Stimulated activated CD8-positive, alpha-beta memory T cell treated with anti-CD3 and anti-CD28 coated beads, Interleukin-4, amount 100 ng/mL, for 48 hours (primary cell): Measurements from ENCODE around the gene NPAS2.
A peak's percentile ranks its signal among the peaks of the same experiment; 100 is the strongest.

Source experiments
- DNase-seq: peaks from one replicate; pipeline ENCODE4 v3.0.0-alpha.2; 2020

The NPAS2 gene

DNA sequence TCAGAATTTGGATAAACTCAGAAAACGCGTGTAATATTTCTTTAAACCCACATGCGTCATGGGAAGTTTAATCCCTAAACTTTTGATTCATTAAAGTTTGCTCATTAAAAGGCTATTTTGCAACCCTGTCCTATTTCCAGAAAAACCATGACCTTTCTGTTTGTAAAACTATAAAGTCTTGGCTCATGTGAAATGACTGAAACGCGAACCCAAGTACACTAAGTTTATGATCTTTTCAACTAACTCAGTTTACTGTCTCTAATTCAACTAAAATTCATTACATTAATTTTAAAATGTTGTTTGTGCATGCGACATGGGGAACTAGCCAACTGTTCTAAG is 178.3 kb downstream of the NPAS2 start:
- DNase-seq: no peak

DNA sequence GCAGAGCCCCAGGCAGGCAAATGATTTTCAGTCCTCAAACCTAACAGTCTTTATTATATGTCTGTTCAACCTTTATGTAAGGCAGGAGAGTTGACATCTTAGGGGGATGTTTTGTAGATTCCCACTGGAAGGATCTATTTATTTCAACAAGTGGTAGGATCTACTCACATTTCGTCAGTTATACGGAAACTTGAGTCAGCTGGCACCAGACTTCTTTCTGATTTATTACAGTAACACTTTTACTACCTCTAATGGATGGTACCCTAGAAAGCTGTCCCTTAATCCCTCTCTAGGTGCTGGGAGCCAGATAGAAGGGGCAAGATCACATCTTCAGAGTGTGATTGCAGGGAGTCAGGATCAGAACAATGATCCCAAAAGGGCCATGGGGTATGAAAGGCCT is 180.1 kb downstream of the NPAS2 start:
- no peak for DNase-seq

GRCh38 chr2:101001691-101002561 is 182.0 kb downstream of the NPAS2 start, which contains the start of gene RPL31:
Gene RPL31 (plus strand): TSS chr2:101002289. CDS start chr2:101002702, 413 bp downstream.
- peak; percentile 96 for DNase-seq

- peak; percentile 61 for DNase-seq
Observed at GRCh38 chr2:101002562-101003277, 182.8 kb downstream of the NPAS2 start.

- DNase-seq: no peak
Observed at GRCh38 chr2:101003278-101003775, 183.4 kb downstream of the NPAS2 start.

DNA sequence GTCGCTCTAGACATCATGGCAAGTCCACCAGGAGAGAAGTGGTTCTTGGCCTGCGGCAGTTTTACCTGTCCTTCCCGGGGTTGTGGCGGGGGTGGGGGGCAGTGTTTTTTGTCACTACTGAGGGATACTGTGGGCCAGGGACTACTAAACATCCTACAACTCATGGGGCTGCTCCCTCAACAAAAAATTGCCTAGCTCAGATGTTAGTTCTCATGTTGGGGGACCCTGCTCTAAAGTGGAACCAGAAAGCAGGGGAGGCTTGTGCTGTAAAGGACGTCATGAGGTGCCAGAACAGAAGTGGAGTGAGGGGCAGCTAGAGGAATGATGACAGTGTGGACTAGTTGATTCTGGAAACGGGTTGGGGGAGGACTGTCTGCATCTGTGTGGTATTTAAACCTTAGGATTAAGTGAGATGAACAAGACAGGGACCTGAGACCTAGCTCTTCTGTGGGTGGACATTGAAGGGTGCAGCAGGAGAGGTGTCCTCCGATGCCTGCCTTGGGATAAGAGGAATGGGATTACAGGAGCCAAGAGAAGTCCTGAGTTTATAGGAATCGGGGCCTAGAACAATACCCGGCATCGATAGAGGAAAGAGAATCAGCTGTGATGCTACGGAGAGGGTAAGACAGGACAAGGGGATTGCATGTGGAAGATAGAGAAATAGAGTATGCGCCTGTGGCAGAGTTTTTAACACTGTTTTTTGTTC is 184.8 kb downstream of the NPAS2 start:
- no peak for DNase-seq

GRCh38 chr2:101006065-101006715 is 186.3 kb downstream of the NPAS2 start:
- no peak for DNase-seq

- no peak for DNase-seq
Observed at GRCh38 chr2:101007415-101008345, 187.7 kb downstream of the NPAS2 start.

DNA sequence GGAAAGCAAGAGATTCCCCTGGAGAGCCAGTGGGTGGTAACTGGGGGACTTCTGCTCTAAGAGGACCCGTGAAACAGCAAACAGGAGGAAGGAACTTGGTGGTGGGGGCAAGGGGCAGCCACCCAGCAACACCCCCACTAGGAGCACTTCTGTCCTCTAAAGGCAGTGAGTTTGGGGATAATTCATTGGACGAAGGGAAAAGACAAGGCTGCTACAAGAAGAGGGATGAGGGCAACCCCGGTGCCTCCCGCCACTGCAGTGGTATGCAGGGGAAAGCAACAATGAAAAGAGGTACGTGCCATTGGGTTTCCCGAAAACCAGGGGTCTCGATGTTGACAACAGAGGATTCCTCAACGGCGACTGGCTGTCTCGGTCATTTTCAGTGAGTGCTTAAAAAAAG is 191.2 kb downstream of the NPAS2 start:
- no peak for DNase-seq

GRCh38 chr2:101012054-101012705 is 192.2 kb downstream of the NPAS2 start:
- DNase-seq: no peak

- peak; percentile 61 for DNase-seq
Observed at GRCh38 chr2:101012706-101013181, 192.8 kb downstream of the NPAS2 start.

DNA sequence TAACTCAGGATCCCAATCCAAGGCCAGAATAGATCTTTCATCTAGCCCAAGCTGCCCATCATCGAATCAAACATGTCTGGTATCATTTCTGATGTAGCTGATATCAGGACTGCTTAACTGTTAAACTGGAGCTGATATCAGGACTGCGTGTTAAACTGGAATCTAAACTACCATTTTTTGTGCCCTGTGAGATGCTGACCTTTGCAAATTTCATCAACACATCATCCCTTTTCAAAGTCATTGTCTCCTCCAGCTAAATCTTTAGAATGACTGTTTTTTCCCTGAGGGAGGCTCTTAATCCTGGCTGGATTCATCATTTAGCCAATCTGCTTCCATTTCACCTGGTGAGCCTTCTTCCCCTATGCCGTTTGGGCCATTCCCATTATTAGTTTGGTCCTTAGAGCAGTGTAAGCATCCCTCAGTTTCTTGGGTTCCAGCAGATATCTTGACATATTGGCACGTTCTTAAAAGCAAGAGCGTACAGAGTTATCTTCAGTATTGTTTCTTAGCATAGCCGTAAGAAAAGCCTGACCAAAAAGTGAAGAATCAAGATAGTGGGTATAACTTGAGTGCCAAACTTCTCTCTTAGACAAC is 194.4 kb downstream of the NPAS2 start:
- DNase-seq: no peak

- DNase-seq: no peak
Observed at GRCh38 chr2:101017371-101017770, 197.4 kb downstream of the NPAS2 start.

DNA sequence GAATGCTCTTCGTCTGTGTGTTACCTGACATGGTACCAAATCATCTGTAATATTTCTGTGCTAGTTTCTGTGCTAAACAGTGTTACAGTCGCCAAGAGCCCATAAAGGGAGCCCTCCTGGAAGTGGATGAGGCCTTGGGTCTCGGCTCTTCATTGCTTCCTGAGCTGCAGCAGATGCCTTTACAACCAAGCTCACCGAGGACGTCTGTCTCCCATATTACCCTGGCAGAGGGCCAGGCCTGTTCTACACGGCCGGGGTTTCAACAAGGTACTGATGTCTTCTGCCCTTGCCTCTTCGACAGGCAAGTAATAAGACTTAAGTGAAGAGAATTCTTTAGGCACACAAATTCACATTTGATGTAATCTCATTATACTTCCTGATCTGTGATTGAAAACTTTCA is 199.0 kb downstream of the NPAS2 start:
- no peak for DNase-seq

- no peak for DNase-seq
Observed at GRCh38 chr2:101022221-101022620, 202.3 kb downstream of the NPAS2 start.

GRCh38 chr2:101023327-101024107 is 203.6 kb downstream of the NPAS2 start:
- no peak for DNase-seq

DNA sequence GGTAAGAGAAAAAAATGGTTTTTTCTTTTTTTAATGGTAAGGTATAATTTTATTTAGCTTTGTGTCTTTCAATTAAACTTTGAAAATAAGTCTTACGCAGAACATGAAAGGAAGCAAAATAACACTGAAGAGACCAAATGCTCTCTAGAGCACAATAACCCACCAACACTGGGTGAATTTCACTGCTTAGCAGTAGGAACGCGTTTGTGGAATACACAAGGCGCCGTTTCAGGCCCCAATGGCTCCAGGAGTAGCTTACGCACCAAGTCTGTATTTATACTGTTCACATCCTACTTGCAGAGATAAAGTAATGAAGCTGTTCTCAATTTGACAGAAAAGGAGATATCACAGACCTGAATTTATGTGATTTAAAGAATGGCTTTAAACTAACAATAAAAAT is 205.6 kb downstream of the NPAS2 start:
- DNase-seq: no peak

DNA sequence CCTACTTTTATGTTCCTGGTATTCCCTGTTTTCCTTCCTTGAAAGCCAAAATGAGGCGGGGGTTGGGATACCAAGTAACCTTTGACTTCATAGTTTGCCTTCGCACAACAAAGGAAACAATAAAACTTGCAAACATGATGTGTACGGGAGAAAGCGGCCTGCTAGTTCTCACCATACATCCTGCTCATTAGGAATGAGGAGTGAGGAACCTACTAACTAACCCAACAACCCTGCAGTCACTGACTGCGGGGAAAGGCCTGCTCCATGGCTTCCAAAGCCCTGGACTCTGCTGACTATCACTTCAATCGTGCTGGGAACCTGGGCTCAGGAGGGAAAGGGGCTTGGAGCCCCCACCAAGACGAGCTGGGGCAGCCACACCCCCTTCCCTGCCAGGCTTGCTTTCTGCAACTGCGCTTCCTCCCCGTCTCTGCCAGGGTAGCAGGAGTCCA is 206.3 kb downstream of the NPAS2 start:
- no peak for DNase-seq

DNA sequence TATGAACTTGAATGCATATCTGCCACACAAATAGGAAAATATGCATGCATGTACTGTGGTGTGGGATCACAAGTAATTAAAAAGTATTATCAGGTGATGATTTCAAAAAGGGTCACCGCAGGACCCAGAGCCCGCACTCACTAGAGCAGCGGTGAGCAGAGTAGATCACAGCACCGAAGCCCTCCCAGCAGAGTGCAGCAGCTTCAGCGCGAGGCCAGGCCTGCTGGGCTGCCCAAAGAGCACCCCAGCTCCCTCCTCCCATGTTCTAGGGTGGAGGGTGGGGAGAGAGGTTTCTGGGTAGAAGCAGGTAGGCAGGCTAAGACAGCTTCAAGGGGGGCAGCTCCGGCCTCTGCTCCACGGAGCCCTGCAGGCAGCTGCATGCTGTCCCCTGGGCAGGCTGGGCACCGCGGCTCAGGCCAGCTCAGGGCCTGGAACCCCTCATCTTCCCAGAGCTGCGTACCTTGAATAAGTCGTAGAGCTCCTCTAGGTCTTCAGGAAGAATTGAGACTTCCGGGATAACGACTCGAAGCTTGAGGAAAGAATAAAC is 207.1 kb downstream of the NPAS2 start:
- no peak for DNase-seq
